Stimulated activated CD4-positive, alpha-beta T cell treated with anti-CD3 and anti-CD28 coated beads, Interleukin-1b, Interleukin-23, amount 100 ng/mL, for 1 hour (primary cell): ENCODE data around the gene C14orf132.
"Not testable (repeated sequence)": the region's sequence is repeated elsewhere in the genome, so short reads cannot be mapped to it uniquely, and the experiment has no call there.

Experiments
- DNase-seq, 2 donors: peaks; one replicate each; pipeline ENCODE4 v3.0.0-alpha.2; 2020; ENCODE audit warnings: low read depth in 2 of 2

The C14orf132 gene

DNA sequence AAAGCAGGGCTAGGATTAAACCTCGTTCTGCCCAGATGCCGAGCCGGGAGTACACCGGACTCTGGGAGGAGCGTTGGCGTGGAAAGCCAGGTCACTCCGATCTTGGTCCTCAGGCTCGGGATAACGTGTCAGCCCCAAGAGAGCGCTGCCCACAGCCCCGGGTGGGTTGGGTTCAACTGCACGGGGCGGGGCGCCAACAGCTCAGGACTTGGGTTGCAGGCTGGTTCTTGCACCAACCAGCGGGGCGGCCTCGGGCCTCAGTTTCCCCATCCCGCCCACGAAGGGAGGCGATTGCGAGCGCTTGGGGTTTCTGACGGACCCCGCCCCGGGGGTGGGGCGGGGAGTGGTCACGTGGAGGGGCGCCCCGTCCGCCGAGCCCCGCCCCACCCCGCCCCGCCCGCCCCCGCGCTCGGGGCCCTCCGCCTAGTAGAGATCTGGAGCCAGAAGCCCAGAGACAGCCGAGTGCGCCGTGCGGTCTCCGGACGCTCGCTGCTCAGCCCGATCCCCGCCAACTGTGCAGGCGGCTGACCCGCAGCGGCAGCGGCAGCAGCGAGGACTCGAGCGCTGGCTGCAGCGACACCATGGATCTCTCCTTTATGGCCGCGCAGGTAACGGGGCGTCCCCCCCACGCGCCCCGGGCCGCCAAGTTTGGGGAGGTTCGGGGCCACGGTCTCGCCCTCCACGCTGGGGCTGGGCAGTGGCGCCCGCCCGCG lies at the start of gene C14orf132:
Gene C14orf132, plus strand, starts transcription at position 443 of the 713 bp plus-strand sequence. Its CDS starts 139 bp downstream, at position 582.
- DNase-seq: peak in 1 of 2 donors; percentile 41

DNA sequence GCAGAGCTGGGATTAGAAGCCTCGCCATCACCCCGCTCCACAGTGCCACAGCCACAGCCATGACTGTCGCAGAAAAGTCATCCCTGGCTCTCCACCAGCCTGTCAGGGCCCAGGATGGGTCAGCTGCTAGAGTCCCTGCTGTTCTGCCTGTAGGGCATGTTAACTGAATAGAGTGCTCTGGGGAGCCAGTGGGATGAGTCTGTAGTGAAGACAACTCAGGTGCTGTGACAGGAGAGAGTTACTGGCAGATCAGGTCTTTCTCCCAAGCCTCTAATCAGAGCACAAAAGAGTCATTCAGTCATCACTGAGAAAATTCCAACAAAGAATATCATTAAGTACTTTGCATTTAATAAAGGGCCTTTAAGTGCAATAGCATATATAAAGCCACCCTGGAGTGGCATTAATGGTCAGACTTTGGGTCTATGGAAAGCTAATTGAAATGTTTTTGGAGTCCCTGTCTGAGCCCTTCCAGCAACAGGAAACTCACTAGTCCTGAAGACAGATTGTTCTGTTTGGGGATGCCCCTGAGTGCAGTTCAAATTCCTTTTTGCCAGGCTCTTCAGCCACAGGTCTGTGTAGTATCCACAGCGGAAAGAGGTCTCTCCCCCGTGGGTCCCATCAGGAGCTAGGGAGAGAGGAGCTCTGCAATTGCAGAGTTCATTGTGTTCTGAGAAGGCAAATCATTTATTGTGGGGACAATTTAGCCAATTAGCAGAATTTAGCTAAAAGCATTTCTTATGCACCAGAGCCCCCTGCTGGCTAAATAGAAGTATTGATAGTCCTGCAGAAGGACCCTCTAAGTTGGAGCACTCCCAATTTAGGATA lies 45.2 kb upstream of the C14orf132 start:
- DNase-seq: no peak

DNA sequence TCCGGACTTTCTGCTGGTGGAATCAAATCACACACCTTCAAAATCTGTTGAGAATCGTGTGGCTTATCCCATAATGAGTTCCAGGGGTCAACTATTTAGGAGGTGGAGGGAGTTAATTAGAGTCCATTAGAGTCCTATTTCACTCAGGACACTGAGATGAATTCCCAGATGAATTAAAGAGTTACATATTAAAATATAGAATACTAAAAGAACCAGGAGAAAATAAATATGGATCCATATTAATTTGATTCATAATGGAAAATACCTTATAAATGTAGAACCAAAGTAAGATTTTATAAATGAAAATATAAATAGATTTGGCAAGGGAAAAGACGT lies 44.6 kb upstream of the C14orf132 start:
- DNase-seq: no peak

DNA sequence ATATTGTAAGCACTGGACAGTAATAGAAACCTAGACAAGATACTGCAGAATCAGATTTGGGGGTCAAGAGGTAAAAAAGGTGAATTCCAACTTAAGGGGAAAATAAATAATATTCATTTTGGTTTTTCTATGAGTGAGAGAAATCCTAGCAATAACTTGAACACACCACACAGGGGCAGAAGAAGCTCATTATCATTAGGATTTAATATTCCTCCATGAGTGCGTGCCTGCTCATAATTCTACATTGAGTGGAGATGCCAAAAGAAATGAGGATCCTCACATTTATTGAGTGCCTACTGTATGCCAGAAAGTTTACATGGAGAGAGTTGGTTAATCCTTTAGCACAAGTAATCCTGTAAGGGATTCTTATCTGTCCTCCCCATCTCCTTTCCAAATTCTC lies 40.5 kb upstream of the C14orf132 start:
- DNase-seq: no peak

- DNase-seq: no peak
Measured at GRCh38 chr14:96001866-96002497, 37.2 kb upstream of the C14orf132 start.

GRCh38 chr14:96002498-96002884 lies 36.7 kb upstream of the C14orf132 start:
- no peak for DNase-seq

DNA sequence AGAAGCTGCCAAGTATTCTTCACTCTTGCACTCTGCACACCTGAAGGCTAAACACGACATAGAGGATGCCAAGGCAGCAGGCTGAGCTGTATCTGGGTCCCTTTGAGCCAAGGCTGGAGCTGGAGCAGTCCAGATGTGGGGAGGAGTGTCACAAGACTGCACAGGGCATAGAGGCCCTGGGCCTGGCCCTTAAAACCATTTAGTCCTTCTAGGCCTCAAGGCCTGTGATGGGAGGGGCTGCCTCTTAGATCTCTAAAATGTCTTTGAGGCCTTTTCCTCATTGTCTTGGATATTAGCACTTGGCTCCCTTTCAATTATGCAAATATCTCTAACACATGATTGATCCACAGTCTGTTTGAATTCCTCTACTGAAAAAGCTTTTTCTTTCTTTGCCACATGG lies 28.0 kb upstream of the C14orf132 start:
- DNase-seq: no peak

GRCh38 chr14:96011607-96012006 lies 27.6 kb upstream of the C14orf132 start:
- no peak for DNase-seq

DNA sequence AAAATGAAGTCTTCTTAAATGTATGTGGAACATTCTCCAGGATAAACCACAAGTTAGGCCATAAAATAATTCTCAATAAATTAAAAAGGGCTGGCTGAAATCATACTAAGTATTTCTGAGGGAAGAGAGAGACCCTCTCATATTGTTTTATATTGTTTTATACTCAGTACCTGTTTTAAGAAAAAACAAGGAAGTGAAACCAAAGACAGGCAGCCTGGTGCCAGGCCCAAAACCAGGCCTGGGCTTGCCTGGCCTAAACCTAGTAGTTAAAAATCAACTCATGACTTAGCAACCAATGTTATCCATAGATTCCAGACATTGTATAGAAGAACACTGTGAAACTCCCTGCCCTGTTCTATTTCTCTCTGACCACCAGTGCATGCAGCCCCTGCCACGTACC lies 26.4 kb upstream of the C14orf132 start:
- DNase-seq: not testable (repeated sequence)

GRCh38 chr14:96014176-96014575 lies 25.0 kb upstream of the C14orf132 start:
- no peak for DNase-seq

DNA sequence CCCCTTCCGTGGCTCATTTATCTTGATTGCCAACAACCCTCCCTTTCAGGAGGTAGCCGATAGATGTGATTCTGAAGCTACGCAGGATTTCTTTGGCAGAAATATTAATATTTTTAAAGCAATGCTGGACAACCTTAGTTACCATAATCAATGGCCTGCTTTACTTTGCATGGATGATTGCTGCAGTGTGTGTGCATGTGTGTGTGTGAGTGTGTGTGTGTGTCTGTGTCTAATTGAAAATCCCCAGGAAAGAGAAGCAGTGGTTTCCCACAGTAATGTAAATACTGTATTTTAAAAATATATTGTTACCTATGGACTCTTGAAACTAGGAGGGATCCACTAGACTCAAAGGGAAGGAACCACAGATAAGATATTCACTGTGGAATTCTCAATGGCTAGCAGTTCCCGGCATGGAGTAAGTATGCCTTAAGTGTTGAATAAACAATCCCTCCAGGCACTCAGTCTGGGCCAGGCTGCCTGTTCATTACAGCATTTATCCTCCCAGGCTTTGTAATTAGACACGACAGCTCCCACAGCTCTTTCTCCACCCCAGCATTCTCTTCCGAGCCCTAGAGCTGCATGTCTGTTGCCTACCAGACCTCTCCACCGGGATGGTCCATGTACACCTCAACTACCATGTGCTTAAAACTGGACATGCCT lies 22.5 kb upstream of the C14orf132 start:
- no peak for DNase-seq

- DNase-seq: no peak
Measured at GRCh38 chr14:96017882-96018281, 21.3 kb upstream of the C14orf132 start.

GRCh38 chr14:96027431-96028355 lies 11.5 kb upstream of the C14orf132 start:
- no peak for DNase-seq

DNA sequence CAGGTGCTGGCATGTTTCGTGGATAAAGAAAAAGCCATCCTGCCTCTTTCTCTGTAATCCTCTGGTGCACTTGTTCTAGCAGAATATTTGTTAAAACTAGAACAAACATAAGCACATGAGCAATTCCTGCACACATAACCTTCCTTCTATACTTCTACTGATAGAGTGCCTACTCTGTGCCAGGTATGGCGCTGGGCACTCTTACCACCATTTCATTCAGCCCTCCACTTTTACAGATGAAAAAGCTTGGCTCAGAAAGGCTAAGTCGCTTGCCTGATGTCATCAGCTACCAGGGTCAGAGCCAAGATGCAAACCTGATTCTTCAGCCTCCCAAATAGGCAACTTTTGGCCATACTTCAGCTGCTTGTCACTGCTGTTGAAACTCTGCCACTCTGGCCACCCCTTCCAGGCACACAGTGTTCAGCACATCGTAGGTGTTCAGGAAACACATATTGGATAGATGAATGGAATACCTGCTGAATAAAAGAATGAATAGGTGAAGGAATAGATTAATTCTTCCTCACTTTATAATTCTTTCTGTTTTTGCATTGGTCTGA lies 10.0 kb upstream of the C14orf132 start:
- DNase-seq: no peak

- no peak for DNase-seq
Measured at GRCh38 chr14:96030108-96030760, 8.9 kb upstream of the C14orf132 start.

GRCh38 chr14:96031691-96032090 lies 7.5 kb upstream of the C14orf132 start:
- no peak for DNase-seq

DNA sequence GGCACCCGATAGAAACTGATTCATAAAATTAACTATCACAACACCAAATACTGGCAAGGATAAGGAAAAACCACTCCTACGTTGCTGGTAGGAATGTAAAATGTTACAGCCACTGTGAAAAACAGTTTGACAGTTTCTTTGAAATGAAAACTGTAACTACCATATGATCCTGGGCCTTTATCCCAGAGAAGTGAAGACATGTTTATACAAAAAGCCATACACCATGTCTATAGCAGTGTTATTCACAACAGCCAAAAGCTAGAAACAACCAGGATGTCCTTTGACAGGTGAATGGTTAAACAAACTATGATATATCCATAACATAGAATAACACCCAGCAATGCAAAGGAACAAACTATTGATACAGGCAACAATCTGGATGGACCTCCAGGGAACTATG lies 3.7 kb upstream of the C14orf132 start:
- DNase-seq: no peak

GRCh38 chr14:96037891-96038557 lies 1.1 kb upstream of the C14orf132 start:
- no peak for DNase-seq

- DNase-seq: no peak
Measured at GRCh38 chr14:96038558-96038919, 623 bp upstream of the C14orf132 start.
